ENCODE measurements around the gene C8G. TPM values are rescaled to one million over a fixed set of nuclear protein-coding genes. Genes with fewer than 3 reads are reported as not detected.

C8G gene
- total RNA-seq, 1 donor from 2014 or later = not detected

DNA sequence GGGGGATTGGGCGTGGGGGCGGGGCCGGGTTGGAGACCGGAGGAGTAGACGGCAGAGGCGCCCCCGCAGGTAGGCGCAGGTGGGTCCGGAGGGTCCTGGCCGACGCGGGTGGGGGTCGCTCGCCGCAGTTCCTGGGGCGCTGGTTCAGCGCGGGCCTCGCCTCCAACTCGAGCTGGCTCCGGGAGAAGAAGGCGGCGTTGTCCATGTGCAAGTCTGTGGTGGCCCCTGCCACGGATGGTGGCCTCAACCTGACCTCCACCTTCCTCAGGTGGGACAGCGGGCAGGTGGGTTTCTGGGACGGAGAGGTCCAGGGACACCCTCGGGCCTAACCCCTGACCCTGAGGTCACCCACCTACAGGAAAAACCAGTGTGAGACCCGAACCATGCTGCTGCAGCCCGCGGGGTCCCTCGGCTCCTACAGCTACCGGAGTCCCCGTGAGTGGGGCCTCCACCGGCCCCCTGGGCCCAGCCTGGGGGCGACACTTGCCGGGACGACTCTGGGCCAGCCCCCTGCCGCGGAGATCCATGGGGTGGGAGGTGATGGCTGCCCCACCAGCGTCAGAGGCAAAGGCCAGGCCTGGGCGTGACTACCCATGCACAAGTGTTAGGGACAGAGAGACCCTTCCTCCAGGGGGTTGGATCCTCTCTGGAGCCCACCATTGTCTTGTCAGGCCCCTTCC, 34.0 kb downstream of the C8G start:
- Histone ChIP-seq H3K36me3 (no peaks in the 10 kb centered on the region), H3K4me3 (no peak overlapping the region), H3K27me3 (no peaks in the 10 kb centered on the region), H3K27ac (peak overlapping the region; percentile 87), H3K4me1 (peaks cover 50% of the 10 kb centered on the region), H3K9me3 (no peaks in the 10 kb centered on the region)
- DNase-seq (ENCODE audit: extremely low spot score in 2 of 2) = no peak
- no peak for TF ChIP-seq POLR2AphosphoS5 (IDR thresholded peaks at IDR 0.05; ENCODE audit: insufficient read depth in 1 of 2, low read depth in 1 of 2)
- TF ChIP-seq POLR2A (IDR thresholded peaks at IDR 0.05) = no peak
- TF ChIP-seq, protein P1, sequence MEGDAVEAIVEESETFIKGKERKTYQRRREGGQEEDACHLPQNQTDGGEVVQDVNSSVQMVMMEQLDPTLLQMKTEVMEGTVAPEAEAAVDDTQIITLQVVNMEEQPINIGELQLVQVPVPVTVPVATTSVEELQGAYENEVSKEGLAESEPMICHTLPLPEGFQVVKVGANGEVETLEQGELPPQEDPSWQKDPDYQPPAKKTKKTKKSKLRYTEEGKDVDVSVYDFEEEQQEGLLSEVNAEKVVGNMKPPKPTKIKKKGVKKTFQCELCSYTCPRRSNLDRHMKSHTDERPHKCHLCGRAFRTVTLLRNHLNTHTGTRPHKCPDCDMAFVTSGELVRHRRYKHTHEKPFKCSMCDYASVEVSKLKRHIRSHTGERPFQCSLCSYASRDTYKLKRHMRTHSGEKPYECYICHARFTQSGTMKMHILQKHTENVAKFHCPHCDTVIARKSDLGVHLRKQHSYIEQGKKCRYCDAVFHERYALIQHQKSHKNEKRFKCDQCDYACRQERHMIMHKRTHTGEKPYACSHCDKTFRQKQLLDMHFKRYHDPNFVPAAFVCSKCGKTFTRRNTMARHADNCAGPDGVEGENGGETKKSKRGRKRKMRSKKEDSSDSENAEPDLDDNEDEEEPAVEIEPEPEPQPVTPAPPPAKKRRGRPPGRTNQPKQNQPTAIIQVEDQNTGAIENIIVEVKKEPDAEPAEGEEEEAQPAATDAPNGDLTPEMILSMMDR (IDR thresholded peaks at IDR 0.05) = no peak
- intact Hi-C loops (cut with DNase I) = no loop called here

DNA sequence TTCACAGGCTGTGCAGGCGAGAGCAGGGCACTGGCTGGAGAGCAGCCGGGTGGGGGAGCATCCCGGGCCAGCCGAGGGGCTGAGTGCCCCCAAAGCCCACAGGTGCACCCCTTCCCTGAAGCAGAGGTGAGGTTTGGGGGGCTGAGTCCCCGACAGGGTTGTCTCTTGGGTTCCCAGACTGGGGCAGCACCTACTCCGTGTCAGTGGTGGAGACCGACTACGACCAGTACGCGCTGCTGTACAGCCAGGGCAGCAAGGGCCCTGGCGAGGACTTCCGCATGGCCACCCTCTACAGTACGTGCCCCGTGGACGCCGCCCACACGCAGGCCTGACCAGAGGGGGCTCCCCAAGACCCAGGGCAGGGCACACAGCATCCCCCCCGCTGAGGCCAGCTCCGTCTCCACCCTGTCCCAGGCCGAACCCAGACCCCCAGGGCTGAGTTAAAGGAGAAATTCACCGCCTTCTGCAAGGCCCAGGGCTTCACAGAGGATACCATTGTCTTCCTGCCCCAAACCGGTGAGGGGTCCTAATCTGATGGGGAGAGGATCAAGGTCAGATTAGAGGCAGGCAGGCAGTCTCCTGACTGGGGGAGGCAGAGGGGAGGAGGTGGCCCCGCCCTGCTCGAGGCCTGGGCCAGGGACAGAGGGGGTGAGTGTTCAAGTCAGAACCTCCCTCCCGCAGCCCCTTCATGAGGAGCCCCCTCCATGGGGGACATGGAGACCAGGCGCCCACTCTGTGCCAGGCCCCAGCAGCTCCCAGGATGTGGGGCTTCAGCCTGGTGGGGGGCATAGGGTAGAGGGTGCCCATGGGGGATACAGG, 34.9 kb downstream of the C8G start:
- Histone ChIP-seq H3K4me3 (no peak overlapping the region), H3K36me3 (no peaks in the 10 kb centered on the region), H3K9me3 (no peaks in the 10 kb centered on the region), H3K27ac (no peak overlapping the region), H3K4me1 (peaks cover 49% of the 10 kb centered on the region), H3K27me3 (no peaks in the 10 kb centered on the region)
- intact Hi-C loops (cut with DNase I) = no loop called here
- TF ChIP-seq POLR2A (IDR thresholded peaks at IDR 0.05) = no peak
- TF ChIP-seq, protein P1 (IDR thresholded peaks at IDR 0.05) = no peak
- no peak for DNase-seq (ENCODE audit: extremely low spot score in 2 of 2)

GRCh38 chr9:136980669-136981478, 35.8 kb downstream of the C8G start:
- peaks cover 49% of the 10 kb centered on the region for H3K4me1 ChIP-seq
- no peaks in the 10 kb centered on the region for H3K9me3 ChIP-seq
- intact Hi-C loops (cut with DNase I) = no loop called here
- no peak overlapping the region for H3K27ac ChIP-seq
- no peak for DNase-seq (ENCODE audit: extremely low spot score in 2 of 2)
- peaks cover 6% of the 10 kb centered on the region for H3K27me3 ChIP-seq
- no peak overlapping the region for H3K4me3 ChIP-seq
- no peaks in the 10 kb centered on the region for H3K36me3 ChIP-seq
- TF ChIP-seq, protein P1 (IDR thresholded peaks at IDR 0.05) = no peak
- TF ChIP-seq POLR2AphosphoS5 (IDR thresholded peaks at IDR 0.05; ENCODE audit: insufficient read depth in 1 of 2, low read depth in 1 of 2) = no peak
- no peak for TF ChIP-seq POLR2A (IDR thresholded peaks at IDR 0.05)

GRCh38 chr9:136981588-136982231, 36.7 kb downstream of the C8G start:
- Histone ChIP-seq H3K36me3 (no peaks in the 10 kb centered on the region), H3K4me1 (peaks cover 44% of the 10 kb centered on the region), H3K27me3 (peaks cover 6% of the 10 kb centered on the region), H3K9me3 (no peaks in the 10 kb centered on the region), H3K27ac (no peak overlapping the region), H3K4me3 (no peak overlapping the region)
- DNase-seq (ENCODE audit: extremely low spot score in 2 of 2) = no peak
- TF ChIP-seq POLR2AphosphoS5 (IDR thresholded peaks at IDR 0.05; ENCODE audit: insufficient read depth in 1 of 2, low read depth in 1 of 2) (no peak), POLR2A (IDR thresholded peaks at IDR 0.05) (no peak)
- intact Hi-C loops (cut with DNase I) = no loop called here

All from vagina (tissue), 2 donors.